H9 (cell line): ENCODE measurements around the gene RIPPLY2. TPM values are rescaled to one million over a fixed set of nuclear protein-coding genes. Genes with fewer than 3 reads are reported as not detected.

Experiments used
- DNase-seq: peaks from one replicate; pipeline ENCODE4 v3.0.0-alpha.2; 2017
- H2AFZ ChIP-seq: one replicate; pipeline ENCODE4 v1.6.1; 2013; ENCODE audit warnings: mild to moderate bottlenecking, low read length, control low read depth, moderate library complexity
- H2AK5ac ChIP-seq: 2 replicates; pipeline ENCODE4 v1.6.1; 2013; ENCODE audit warnings: low read length, control low read depth, mixed read lengths; ENCODE audit not compliant: insufficient read length
- H2BK120ac ChIP-seq: one replicate; pipeline ENCODE4 v1.6.1; 2013; ENCODE audit warnings: low read depth, mild to moderate bottlenecking, low read length, control low read depth, inconsistent platforms; ENCODE audit not compliant: poor library complexity, severe bottlenecking
- H2BK12ac ChIP-seq: 2 replicates; pipeline ENCODE4 v1.6.1; 2013; ENCODE audit warnings: low read length, control low read depth, mixed read lengths, low read depth; ENCODE audit not compliant: insufficient read length
- H2BK15ac ChIP-seq: 2 replicates; pipeline ENCODE4 v1.6.1; 2013; ENCODE audit warnings: low read depth, low read length, control low read depth
- H2BK20ac ChIP-seq: one replicate; pipeline ENCODE4 v1.6.1; 2013; ENCODE audit warnings: low read depth, mild to moderate bottlenecking, low read length, control low read depth, inconsistent platforms; ENCODE audit not compliant: poor library complexity, severe bottlenecking
- H2BK5ac ChIP-seq: 2 replicates; pipeline ENCODE4 v1.6.1; 2013; ENCODE audit warnings: low read length, control low read depth, mixed read lengths; ENCODE audit not compliant: insufficient read length
- H3K14ac ChIP-seq: 2 replicates; pipeline ENCODE4 v1.6.1; 2013; ENCODE audit warnings: low read length, control low read depth; ENCODE audit not compliant: insufficient read depth
- H3K18ac ChIP-seq: 2 replicates; pipeline ENCODE4 v1.6.1; 2013; ENCODE audit warnings: low read depth, mild to moderate bottlenecking, mixed read lengths, low read length, control low read depth; ENCODE audit not compliant: insufficient read length
- H3K23ac ChIP-seq: 2 replicates; pipeline ENCODE4 v1.6.1; 2013; ENCODE audit warnings: low read length, control low read depth, mixed read lengths, low read depth; ENCODE audit not compliant: insufficient read length
- H3K23me2 ChIP-seq: 2 replicates; pipeline ENCODE4 v1.6.1; 2013; ENCODE audit warnings: low read depth, mild to moderate bottlenecking, mixed read lengths, low read length, control low read depth; ENCODE audit not compliant: insufficient read length, poor library complexity, severe bottlenecking
- H3K27ac ChIP-seq: 2 replicates; pipeline ENCODE4 v1.5.1; 2013; ENCODE audit warnings: low read length, control low read depth, mixed read lengths, low read depth; ENCODE audit not compliant: insufficient read length
- H3K27me3 ChIP-seq: 2 replicates; pipeline ENCODE4 v1.6.1; 2013; ENCODE audit warnings: low read length, control low read depth, inconsistent platforms; ENCODE audit not compliant: insufficient read depth
- H3K4ac ChIP-seq: 2 replicates; pipeline ENCODE4 v1.6.1; 2013; ENCODE audit warnings: low read depth, mild to moderate bottlenecking, control low read depth, inconsistent platforms, low read length, moderate library complexity
- H3K4me1 ChIP-seq: 2 replicates; pipeline ENCODE4 v1.6.1; 2013; ENCODE audit warnings: low read length, control low read depth, inconsistent platforms; ENCODE audit not compliant: insufficient read depth
- H3K4me2 ChIP-seq: 2 replicates; pipeline ENCODE4 v1.6.1; 2013; ENCODE audit warnings: low read length, control low read depth, mixed read lengths; ENCODE audit not compliant: insufficient read length, insufficient read depth
- H3K56ac ChIP-seq: 2 replicates; pipeline ENCODE4 v1.6.1; 2013; ENCODE audit warnings: low read depth, mild to moderate bottlenecking, mixed read lengths, low read length, control low read depth; ENCODE audit not compliant: insufficient read length
- H3K79me1 ChIP-seq: 2 replicates; pipeline ENCODE4 v1.6.1; 2013; ENCODE audit warnings: low read depth, mild to moderate bottlenecking, moderate library complexity, low read length, control low read depth, inconsistent platforms; ENCODE audit not compliant: insufficient read depth, poor library complexity, severe bottlenecking
- H3K79me2 ChIP-seq: 2 replicates; pipeline ENCODE4 v1.6.1; 2013; ENCODE audit warnings: low read length, control low read depth, inconsistent platforms; ENCODE audit not compliant: insufficient read depth
- H3K9ac ChIP-seq: 2 replicates; pipeline ENCODE4 v1.6.1; 2013; ENCODE audit warnings: low read length, control low read depth, mixed read lengths; ENCODE audit not compliant: insufficient read length; ENCODE audit errors: extremely low read depth
- H3K9me3 ChIP-seq: one replicate; pipeline ENCODE4 v1.6.1; 2013; ENCODE audit warnings: low read depth, low read length, inconsistent platforms; ENCODE audit not compliant: control insufficient read depth
- H3T11ph ChIP-seq: one replicate; pipeline ENCODE4 v1.6.1; 2013; ENCODE audit warnings: mild to moderate bottlenecking, low read length, control low read depth, inconsistent platforms
- H4K20me1 ChIP-seq: one replicate; pipeline ENCODE4 v1.6.1; 2013; ENCODE audit not compliant: control insufficient read depth, insufficient read length, insufficient read depth
- H4K5ac ChIP-seq: 2 replicates; pipeline ENCODE4 v1.6.1; 2013; ENCODE audit warnings: low read depth, mild to moderate bottlenecking, mixed read lengths, low read length, control low read depth; ENCODE audit not compliant: insufficient read length
- H4K8ac ChIP-seq: replicated peaks from 2 replicates; pipeline ENCODE4 v1.6.1; 2013; ENCODE audit warnings: low read length, control low read depth, mixed read lengths, low read depth; ENCODE audit not compliant: insufficient read length
- H4K91ac ChIP-seq: 2 replicates; pipeline ENCODE4 v1.6.1; 2013; ENCODE audit warnings: low read depth, mild to moderate bottlenecking, moderate library complexity, mixed read lengths, low read length, control low read depth; ENCODE audit not compliant: insufficient read length
- H3K27ac Mint-ChIP-seq, 3 experiments: 2 replicates in 2 of 3; 3 replicates in 1 of 3; pipeline ENCODE4 v1.8.0; 2020 to 2021; ENCODE audit warnings: mixed read lengths in 3 of 3, mild to moderate bottlenecking in 1 of 3, moderate library complexity in 1 of 3
- H3K27me3 Mint-ChIP-seq: 2 replicates; pipeline ENCODE4 v1.8.0; 2021; ENCODE audit warnings: low read depth, mild to moderate bottlenecking, moderate library complexity, mixed read lengths
- H3K36me3 Mint-ChIP-seq, 3 experiments: 2 replicates in 2 of 3; 3 replicates in 1 of 3; pipeline ENCODE4 v1.8.0; 2020 to 2021; ENCODE audit warnings: low read depth in 3 of 3, mixed read lengths in 3 of 3; ENCODE audit not compliant: insufficient read depth in 1 of 3
- H3K4me1 Mint-ChIP-seq, 2 experiments: 2 replicates each; pipeline ENCODE4 v1.8.0; 2020; ENCODE audit warnings: mixed read lengths in 2 of 2
- H3K4me3 Mint-ChIP-seq, 2 experiments: 2 replicates in 1 of 2; 3 replicates in 1 of 2; pipeline ENCODE4 v1.8.0; 2020 to 2021; ENCODE audit warnings: mild to moderate bottlenecking in 2 of 2, mixed read lengths in 2 of 2, moderate library complexity in 1 of 2
- H3K9me3 Mint-ChIP-seq, 2 experiments: 2 replicates in 1 of 2; 3 replicates in 1 of 2; pipeline ENCODE4 v1.8.0; 2020; ENCODE audit warnings: mild to moderate bottlenecking in 2 of 2, mixed read lengths in 2 of 2, moderate library complexity in 1 of 2
- CTCF ChIP-seq: fragments of 200-600 bp; sonication (generic); conservative IDR thresholded peaks from 3 replicates; pipeline ENCODE4 v1.8.0; 2021; ENCODE audit warnings: antibody characterized with exemption, mild to moderate bottlenecking
- WGBS: extraction: QIAGEN DNeasy Blood & Tissue Kit; methylation state at CpG from one replicate; pipeline ENCODE4 v1.1.7; 2013; ENCODE audit warnings: missing lambda C conversion rate, low lambda C conversion rate, mixed read lengths; ENCODE audit not compliant: insufficient read length; ENCODE audit errors: extremely low coverage; 5-methylcytosine and 5-hydroxymethylcytosine counted together
- total RNA-seq: library from RNA; stranded (reverse); gene quantifications from 2 replicates; pipeline ENCODE4 v1.2.1, GENCODE V29; 2021

RIPPLY2 gene
- total RNA-seq, 1 experiment from 2014 or later, result 0.90 TPM

GRCh38 chr6:83878902-83879644 is 25.9 kb downstream of the RIPPLY2 start:
- Mint-ChIP-seq H3K27ac (peak overlapping the region in 1 of 3 experiments; percentile 46; a peak in 2 of 7 replicates), H3K4me3 (no peak overlapping the region), H3K27me3 (no peaks in the 10 kb centered on the region), H3K36me3 (peaks cover 0 to 2% (median 0%) of the 10 kb centered on the region in 3 experiments; a peak in 1 of 7 replicates), H3K9me3 (no peaks in the 10 kb centered on the region), H3K4me1 (peaks cover 15 to 22% of the 10 kb centered on the region in 2 experiments)
- H2BK5ac ChIP-seq, result no peak overlapping the region
- H3K4ac ChIP-seq, result no peak overlapping the region
- H3K27ac ChIP-seq, result no peak overlapping the region
- DNase-seq, result no peak
- no peaks in the 10 kb centered on the region for H3K4me1 ChIP-seq
- no peaks in the 10 kb centered on the region for H4K20me1 ChIP-seq
- H4K5ac ChIP-seq, result no peak overlapping the region
- H2BK12ac ChIP-seq, result no peak overlapping the region
- H3T11ph ChIP-seq, result no peak overlapping the region
- peaks cover 4% of the 10 kb centered on the region for H3K79me1 ChIP-seq
- H2BK15ac ChIP-seq, result no peak overlapping the region
- no peak overlapping the region for H2BK120ac ChIP-seq
- H3K9me3 ChIP-seq, result no peaks in the 10 kb centered on the region
- no peak overlapping the region for H3K14ac ChIP-seq
- no peaks in the 10 kb centered on the region for H3K79me2 ChIP-seq
- no peak for TF ChIP-seq CTCF
- no peak overlapping the region for H2BK20ac ChIP-seq
- H3K23me2 ChIP-seq, result no peaks in the 10 kb centered on the region
- H3K56ac ChIP-seq, result no peak overlapping the region
- no peak overlapping the region for H3K9ac ChIP-seq
- H4K91ac ChIP-seq, result no peak overlapping the region
- no peaks in the 10 kb centered on the region for H3K27me3 ChIP-seq
- WGBS, result no CpG with 5 or more reads among the region's 4 CpGs
- no peak overlapping the region for H4K8ac ChIP-seq
- no peak overlapping the region for H3K4me2 ChIP-seq
- H2AK5ac ChIP-seq, result no peak overlapping the region
- no peak overlapping the region for H3K23ac ChIP-seq
- H3K18ac ChIP-seq, result no peak overlapping the region
- no peak overlapping the region for H2AFZ ChIP-seq
